ENCODE measurements around the gene BRD1.

The BRD1 gene

GRCh38 chr22:49869086-49869830, 41.6 kb upstream of the BRD1 start:
- no peak for TF ChIP-seq CTCF (IDR thresholded peaks at IDR 0.05; ENCODE audit: insufficient read depth, low read length, missing control alignments)
- POLR2A ChIA-PET: no interaction called here
- DNase-seq (ENCODE audit: low read depth, low spot score): no peak
- no peak overlapping the region for H3K4me3 ChIP-seq (ENCODE audit: low read depth, low read length)
- CTCF ChIA-PET: no interaction called here

- DNase-seq (ENCODE audit: low read depth, low spot score): no peak
- POLR2A ChIA-PET: interaction anchor here (0.6 kb wide), 1 partner anchor 15 kb away, joined by 3 read pairs; no protein-coding TSS in a partner anchor
- H3K4me3 ChIP-seq (ENCODE audit: low read depth, low read length): no peak overlapping the region
- TF ChIP-seq CTCF (IDR thresholded peaks at IDR 0.05; ENCODE audit: insufficient read depth, low read length, missing control alignments): no peak
- CTCF ChIA-PET: interaction anchor here (0.8 kb wide), 1 partner anchor 20 kb away, joined by 3 read pairs; no protein-coding TSS in a partner anchor
Observed at GRCh38 chr22:49867303-49868265, 39.9 kb upstream of the BRD1 start.

GRCh38 chr22:49866646-49867045, 39.0 kb upstream of the BRD1 start:
- DNase-seq (ENCODE audit: low read depth, low spot score): no peak
- ChIA-PET POLR2A (no interaction called here), CTCF (no interaction called here)
- no peak overlapping the region for H3K4me3 ChIP-seq (ENCODE audit: low read depth, low read length)
- TF ChIP-seq CTCF (IDR thresholded peaks at IDR 0.05; ENCODE audit: insufficient read depth, low read length, missing control alignments): no peak

GRCh38 chr22:49866134-49866533, 38.5 kb upstream of the BRD1 start:
- DNase-seq (ENCODE audit: low read depth, low spot score): no peak
- ChIA-PET CTCF (no interaction called here), POLR2A (no interaction called here)
- no peak overlapping the region for H3K4me3 ChIP-seq (ENCODE audit: low read depth, low read length)
- TF ChIP-seq CTCF (IDR thresholded peaks at IDR 0.05; ENCODE audit: insufficient read depth, low read length, missing control alignments): no peak

DNA sequence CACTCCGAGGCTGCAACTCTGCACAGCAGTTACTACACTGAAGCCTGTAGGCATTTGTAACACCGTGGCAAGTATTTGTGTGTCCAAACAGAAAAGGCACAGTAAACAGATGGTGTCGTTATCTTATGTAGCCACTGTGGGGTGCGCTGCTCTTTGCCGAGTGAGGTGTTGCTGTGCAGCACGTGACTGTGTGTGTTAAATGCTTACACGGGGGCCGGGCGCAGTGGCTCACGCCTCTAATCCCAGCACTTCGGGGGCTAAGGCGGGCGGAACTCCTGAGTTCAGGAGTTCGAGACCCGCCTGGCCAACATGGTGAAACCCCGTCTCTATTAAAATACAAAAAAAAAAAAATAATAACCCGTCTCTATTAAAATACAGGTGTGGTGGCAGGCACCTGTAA, 37.5 kb upstream of the BRD1 start:
- H3K4me3 ChIP-seq (ENCODE audit: low read depth, low read length): no peak overlapping the region
- ChIA-PET CTCF (no interaction called here), POLR2A (no interaction called here)
- no peak for TF ChIP-seq CTCF (IDR thresholded peaks at IDR 0.05; ENCODE audit: insufficient read depth, low read length, missing control alignments)
- no peak for DNase-seq (ENCODE audit: low read depth, low spot score)

DNA sequence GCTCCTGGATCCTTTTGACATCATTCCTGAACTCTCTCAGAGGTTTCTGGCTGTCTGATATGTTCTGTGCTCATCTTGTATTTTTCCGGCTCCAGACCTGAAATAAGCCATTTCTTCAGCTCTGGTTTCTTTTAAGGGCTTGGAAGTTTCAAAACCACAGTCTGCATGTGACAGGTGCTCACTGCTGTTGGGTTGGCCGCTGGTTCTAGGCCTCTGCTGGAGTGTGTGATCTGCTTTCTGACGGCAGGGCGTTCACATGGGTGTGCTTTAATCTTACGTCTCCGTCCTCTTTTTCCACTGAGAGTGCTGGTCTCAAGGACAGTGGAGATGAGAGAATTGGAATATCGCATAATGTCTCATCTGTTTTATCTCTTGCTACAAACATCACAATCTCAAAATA, 36.3 kb upstream of the BRD1 start:
- no peak for DNase-seq (ENCODE audit: low read depth, low spot score)
- H3K4me3 ChIP-seq (ENCODE audit: low read depth, low read length): no peak overlapping the region
- CTCF ChIA-PET: interaction anchor here (1.1 kb wide), 1 partner anchor 9 kb away, joined by 3 read pairs; no protein-coding TSS in a partner anchor
- POLR2A ChIA-PET: no interaction called here
- no peak for TF ChIP-seq CTCF (IDR thresholded peaks at IDR 0.05; ENCODE audit: insufficient read depth, low read length, missing control alignments)
